Aortic smooth muscle cell (primary cell): ENCODE data around the gene SMIM30. TPM values are rescaled to one million over a fixed set of nuclear protein-coding genes. Genes with fewer than 3 reads are reported as not detected.

Source experiments
- total RNA-seq: library from RNA; depleted of rRNA; stranded (reverse); fragments of >200 nt; gene quantifications from 2 replicates; pipeline ENCODE4 v1.2.3, GENCODE V29; 2014

The SMIM30 gene, protein sequence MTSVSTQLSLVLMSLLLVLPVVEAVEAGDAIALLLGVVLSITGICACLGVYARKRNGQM
- total RNA-seq = 69.5 and 89.8 TPM in 2 replicates

GRCh38 chr7:113118074-113118959 lies at the start of gene SMIM30:
TSS of gene SMIM30 (minus strand) at chr7:113118554. CDS start at chr7:113117578, 976 bp downstream.

DNA sequence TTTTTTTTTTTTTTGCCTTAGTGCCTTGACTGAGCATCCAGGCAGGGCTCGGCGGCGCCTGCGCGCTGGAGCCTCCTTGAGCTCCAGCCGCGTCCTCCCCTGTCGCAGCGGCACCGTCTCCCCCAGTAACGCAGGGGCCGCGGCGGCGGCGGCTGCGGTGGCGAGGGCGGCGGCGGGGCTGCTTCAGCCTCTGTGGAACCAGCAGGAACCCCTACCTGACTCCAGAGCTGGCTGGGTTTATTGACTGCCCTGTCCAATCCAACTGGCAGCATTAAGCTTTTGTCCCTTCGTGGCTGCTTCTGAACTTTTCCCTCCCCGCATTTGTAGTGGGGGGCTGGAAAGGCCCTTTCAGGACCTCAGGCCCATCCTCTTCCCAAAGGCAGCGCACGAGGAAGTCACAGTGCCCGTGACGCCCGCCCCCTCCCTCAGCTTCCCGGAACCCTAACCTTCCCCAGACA lies 31.9 kb downstream of the SMIM30 start, which contains the start of gene GPR85:
Gene GPR85, minus strand, starts transcription at position 397 of the 458 bp plus-strand sequence. CDS start 2,106 bp downstream, outside the sequence.

Other genes with a start within 250 kb of the SMIM30 start
- gene GPR85, start 31.7 kb downstream of the SMIM30 start, total RNA-seq = 1.1 and 2.1 TPM in 2 replicates